Aorta (tissue), 5 donors: Measurements from ENCODE around the gene KLHL2. TPM values are rescaled to one million over a fixed set of nuclear protein-coding genes. Genes with fewer than 3 reads are reported as not detected.

Experiments
- ATAC-seq: fragments of 200-7000 bp; cut with Tn5 transposase; one replicate; pipeline ENCODE4 v1.9.1; 2022; ENCODE audit warnings: moderate library complexity; ENCODE audit not compliant: low FRiP score
- DNase-seq, 2 donors: peaks; one replicate each; pipeline ENCODE4 v3.0.0-alpha.2; 2020
- H3K27ac ChIP-seq, 2 donors: one replicate each; pipeline ENCODE4 v1.5.1; 2013; ENCODE audit warnings: low read length in 2 of 2, mild to moderate bottlenecking in 2 of 2, moderate library complexity in 2 of 2, control low read depth in 1 of 2, inconsistent platforms in 1 of 2, low read depth in 1 of 2
- H3K27me3 ChIP-seq, 2 donors: one replicate each; pipeline ENCODE4 v1.6.1; 2013; ENCODE audit warnings: control low read depth in 1 of 2, low read length in 1 of 2, mild to moderate bottlenecking in 1 of 2, moderate library complexity in 1 of 2; ENCODE audit not compliant: insufficient read depth in 2 of 2, control insufficient read depth in 1 of 2
- H3K36me3 ChIP-seq, 2 donors: one replicate each; pipeline ENCODE4 v1.6.1; 2013; ENCODE audit warnings: control low read depth in 1 of 2, low read length in 1 of 2, mild to moderate bottlenecking in 1 of 2; ENCODE audit not compliant: insufficient read depth in 2 of 2, control insufficient read depth in 1 of 2
- H3K4me1 ChIP-seq, 2 donors: one replicate each; pipeline ENCODE4 v1.6.1; 2013; ENCODE audit warnings: low read length in 2 of 2, control low read depth in 1 of 2, mild to moderate bottlenecking in 1 of 2, moderate library complexity in 1 of 2; ENCODE audit not compliant: insufficient read depth in 2 of 2, control insufficient read depth in 1 of 2
- H3K4me3 ChIP-seq, 2 donors: one replicate each; pipeline ENCODE4 v1.5.1; 2013; ENCODE audit warnings: low read length in 2 of 2, control low read depth in 1 of 2, mild to moderate bottlenecking in 1 of 2
- H3K9me3 ChIP-seq: one replicate; pipeline ENCODE4 v1.6.1; 2013; ENCODE audit warnings: mild to moderate bottlenecking, low read length; ENCODE audit not compliant: control insufficient read depth
- WGBS, 2 donors: extraction: QIAGEN DNeasy Blood & Tissue Kit; methylation state at CpG; one replicate each; pipeline ENCODE4 v1.1.7; 2013; 5-methylcytosine and 5-hydroxymethylcytosine counted together
- intact Hi-C, 2 donors: fragments of 100-400 bp; cut with DNase I; formaldehyde crosslinking; loops; one replicate each; pipeline versions ENCODE4 v1.14.2 to v1.15.0; 2022
- polyA plus RNA-seq, 2 donors: library from polyadenylated mRNA; stranded (reverse); fragments of 200-250 nt; gene quantifications; one replicate each; pipeline ENCODE4 v1.2.3, GENCODE V29; 2013
- total RNA-seq, 2 donors: library from RNA; stranded (reverse); fragmentation: NEBNext Ultra II Directional; extraction: Animal tissue kit (Norgen Biotek cat#: 25700); gene quantifications; one replicate each; pipeline ENCODE4 v1.2.1, GENCODE V29; 2021
- donor health status: healthy with polysubstance abuse.
- donor health status: Bipolar disorder and iron deficiency.
- donor health status: DM: no; HTN: no; CAD: no.
- donor health status: DM: no; HTN: no; CAD: no.
- donor health status: DM: yes; HTN: yes; CAD: no.

KLHL2 gene
- total and polyA plus RNA-seq, 4 donors = 15.1 to 40.3 (median 29.0) TPM

DNA sequence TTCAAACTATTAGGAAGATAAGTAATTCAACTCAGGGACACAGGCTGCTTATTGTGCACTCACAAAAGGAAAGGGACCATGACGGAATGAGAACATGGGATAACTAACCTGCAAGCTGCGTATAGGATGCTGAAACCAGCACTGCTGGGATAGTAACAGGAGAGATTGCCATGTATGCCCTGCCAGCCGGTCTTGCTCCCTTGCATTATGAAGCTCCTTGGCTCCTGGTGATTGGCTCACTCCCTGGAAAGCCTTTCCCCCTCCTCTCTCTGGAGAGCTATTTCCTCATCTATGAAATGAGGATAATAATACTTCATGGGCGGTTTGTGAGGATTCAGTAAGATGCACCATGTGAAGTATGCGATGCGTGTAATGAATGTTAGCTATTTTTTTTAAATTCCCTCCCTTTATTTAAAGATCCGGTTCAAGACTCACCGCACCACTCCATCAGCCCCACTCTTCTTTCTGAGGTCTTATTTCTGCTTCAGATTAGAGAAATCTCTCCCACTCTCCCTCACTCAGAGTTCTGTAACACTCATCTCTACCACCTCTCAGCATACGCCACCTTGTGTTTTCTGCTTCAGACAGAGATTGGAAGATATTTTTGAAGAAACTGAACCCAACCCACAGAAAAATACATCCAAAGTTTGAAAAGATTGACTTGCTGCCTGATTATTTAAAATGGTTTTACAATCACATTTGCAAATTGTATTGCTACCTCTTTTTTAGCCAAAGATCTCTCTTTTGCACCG is 138.5 kb downstream of the KLHL2 start:
- Histone ChIP-seq H3K9me3 (no peaks in the 10 kb centered on the region), H3K36me3 (no peaks in the 10 kb centered on the region), H3K27me3 (no peaks in the 10 kb centered on the region), H3K4me3 (no peak overlapping the region), H3K4me1 (no peaks in the 10 kb centered on the region), H3K27ac (no peak overlapping the region)
- intact Hi-C loops = loop anchor here (5.0 kb wide), 2 partner anchors 214 to 219 kb away; no protein-coding TSS in a partner anchor
- ATAC-seq (no peak), DNase-seq (no peak)
- WGBS, 2 donors = 61 to 80% methylated on average over 10 of the region's 10 CpGs

DNA sequence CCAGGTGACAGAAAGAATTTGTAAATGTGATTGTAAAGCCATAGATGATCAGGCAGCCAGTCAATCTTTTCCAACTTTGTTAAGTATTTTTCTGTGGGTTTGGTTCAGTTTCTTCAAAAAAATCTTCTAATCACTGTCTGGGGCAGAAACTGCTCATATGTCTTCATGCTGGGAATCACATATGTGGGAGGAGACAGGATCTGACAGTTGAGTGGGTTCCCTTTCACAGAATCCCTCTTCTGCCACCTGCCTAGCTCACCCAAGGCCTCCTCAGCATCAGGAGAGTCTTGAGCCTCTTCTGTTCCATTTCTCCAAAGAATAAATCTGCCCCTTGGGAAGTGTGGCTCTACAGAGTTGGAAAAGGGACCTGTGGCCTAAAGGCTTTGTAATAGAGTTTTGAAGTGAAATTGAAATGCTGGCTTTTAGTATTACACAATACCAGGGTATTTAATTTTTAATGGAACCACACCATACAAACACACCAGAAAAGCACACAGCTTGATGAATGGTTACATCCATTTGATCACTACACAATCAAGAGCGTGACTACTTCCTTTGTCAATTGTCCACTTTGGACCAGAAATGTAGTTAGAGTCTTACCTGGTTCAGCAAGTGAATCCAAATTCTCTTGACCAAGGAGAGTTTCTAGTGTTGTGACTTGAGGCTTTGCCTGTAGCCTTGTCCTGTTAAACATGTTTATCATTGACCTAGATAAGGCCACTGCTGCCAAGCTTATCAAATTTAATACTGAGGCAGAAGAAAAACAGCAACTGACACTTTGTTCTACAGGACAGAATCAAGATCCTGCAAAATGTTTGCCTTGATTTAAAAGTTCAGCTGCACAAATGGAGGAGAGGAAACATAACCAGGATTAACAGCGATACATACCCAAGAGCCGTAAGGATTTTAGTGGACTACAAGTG is 140.5 kb downstream of the KLHL2 start:
- intact Hi-C loops = loop anchor here (5.0 kb wide), 2 partner anchors 216 to 221 kb away; no protein-coding TSS in a partner anchor
- no peak for DNase-seq
- Histone ChIP-seq H3K27ac (no peak overlapping the region), H3K27me3 (no peaks in the 10 kb centered on the region), H3K9me3 (no peaks in the 10 kb centered on the region), H3K36me3 (no peaks in the 10 kb centered on the region), H3K4me1 (no peaks in the 10 kb centered on the region), H3K4me3 (no peak overlapping the region)
- no peak for ATAC-seq
- WGBS, 2 donors = 84 to 96% methylated on average over 3 of the region's 3 CpGs

DNA sequence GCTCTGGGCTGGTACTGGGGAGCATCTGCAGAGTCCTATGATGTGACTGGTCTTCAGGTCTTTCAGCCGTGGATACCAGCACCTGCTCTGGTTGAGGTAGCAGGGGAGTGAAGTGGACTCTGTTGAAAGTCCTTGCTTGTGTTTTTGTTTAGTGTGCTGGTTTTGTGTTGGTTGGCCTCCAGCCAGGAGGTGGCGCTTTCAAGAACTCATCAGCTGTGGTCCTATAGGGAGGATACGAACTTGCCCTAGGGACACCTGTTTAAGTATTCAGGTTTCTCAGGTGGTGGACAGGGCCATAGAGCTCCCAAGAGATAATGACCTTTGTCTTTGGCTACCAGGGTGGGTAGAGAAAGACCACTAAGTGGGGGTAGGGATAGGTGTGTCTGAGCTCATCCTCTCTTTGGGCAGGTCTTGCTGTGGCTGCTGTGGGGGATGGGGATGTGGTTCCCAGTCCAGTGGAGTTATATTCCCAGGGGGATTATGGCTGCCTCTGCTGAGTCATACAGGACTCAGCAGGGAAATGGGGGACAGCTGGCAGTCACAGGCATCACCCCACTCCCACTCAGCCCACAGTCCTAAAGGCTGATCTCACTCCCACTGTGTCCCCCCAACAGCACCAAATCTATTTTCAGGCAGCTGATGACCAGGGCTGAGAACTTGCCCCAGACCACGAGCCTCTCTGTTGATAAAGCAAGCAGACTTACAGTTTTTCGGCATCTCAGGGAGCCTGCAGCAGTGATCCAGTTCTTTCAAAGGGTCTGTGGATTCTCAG is 144.2 kb downstream of the KLHL2 start:
- 80 to 84% methylated on average over 5 of the region's 5 CpGs for WGBS, 2 donors
- no peak overlapping the region for H3K27ac ChIP-seq
- H3K4me3 ChIP-seq = no peak overlapping the region
- no peaks in the 10 kb centered on the region for H3K36me3 ChIP-seq
- H3K4me1 ChIP-seq = no peaks in the 10 kb centered on the region
- intact Hi-C loops = no loop called here
- H3K27me3 ChIP-seq = no peaks in the 10 kb centered on the region
- H3K9me3 ChIP-seq = no peaks in the 10 kb centered on the region
- DNase-seq = no peak
- ATAC-seq = no peak

DNA sequence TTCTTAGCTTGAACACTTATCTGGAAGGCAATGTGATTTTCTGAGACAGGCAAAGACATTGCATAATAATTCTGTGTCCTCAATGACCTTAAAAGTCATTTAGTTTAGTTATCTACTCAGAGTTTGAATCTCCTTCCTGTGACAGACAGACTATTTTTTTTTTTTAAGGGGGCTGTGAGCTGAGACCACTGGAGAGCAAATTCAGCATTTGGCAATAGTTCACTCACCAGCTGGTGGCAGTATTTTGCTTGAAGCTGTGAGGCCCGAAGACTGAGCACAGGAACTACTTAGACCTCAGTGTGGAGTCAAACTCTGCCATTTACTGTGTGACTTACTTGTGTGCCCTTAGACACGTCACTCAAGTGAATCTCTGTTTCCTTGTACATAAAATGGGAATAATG is 148.5 kb downstream of the KLHL2 start:
- DNase-seq (no peak), ATAC-seq (peak; percentile 57)
- Histone ChIP-seq H3K9me3 (no peaks in the 10 kb centered on the region), H3K27me3 (no peaks in the 10 kb centered on the region), H3K36me3 (no peaks in the 10 kb centered on the region), H3K4me1 (no peaks in the 10 kb centered on the region), H3K4me3 (no peak overlapping the region), H3K27ac (no peak overlapping the region)
- intact Hi-C loops = loop anchor here (2.0 kb wide), 2 partner anchors 107 to 109 kb away; no protein-coding TSS in a partner anchor
- WGBS, 2 donors = 2 to 4% methylated on average over 2 of the region's 2 CpGs

DNA sequence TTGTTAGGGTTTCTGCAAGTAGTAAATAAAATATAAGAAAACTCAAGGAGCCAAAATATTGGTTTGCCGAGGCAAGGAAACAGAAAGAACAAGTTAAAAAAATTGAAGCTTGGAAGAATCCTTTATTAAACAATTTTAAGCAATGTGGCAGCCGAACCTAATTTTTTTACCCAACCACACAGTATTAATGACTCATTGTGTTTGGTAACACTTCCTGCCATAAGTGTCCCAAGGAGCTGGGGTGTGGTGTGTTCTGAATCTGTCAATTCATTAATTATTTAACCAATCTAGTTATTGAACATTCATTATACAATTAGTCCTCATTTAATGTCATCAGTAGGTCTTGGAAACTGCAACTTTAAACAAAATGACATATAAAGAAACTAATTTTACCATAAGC is 152.1 kb downstream of the KLHL2 start:
- Histone ChIP-seq H3K4me1 (no peaks in the 10 kb centered on the region), H3K27ac (no peak overlapping the region), H3K9me3 (no peaks in the 10 kb centered on the region), H3K36me3 (no peaks in the 10 kb centered on the region), H3K27me3 (no peaks in the 10 kb centered on the region), H3K4me3 (no peak overlapping the region)
- ATAC-seq = no peak
- 85 to 87% methylated on average over 2 of the region's 2 CpGs for WGBS, 2 donors
- no peak for DNase-seq
- intact Hi-C loops = no loop called here

DNA sequence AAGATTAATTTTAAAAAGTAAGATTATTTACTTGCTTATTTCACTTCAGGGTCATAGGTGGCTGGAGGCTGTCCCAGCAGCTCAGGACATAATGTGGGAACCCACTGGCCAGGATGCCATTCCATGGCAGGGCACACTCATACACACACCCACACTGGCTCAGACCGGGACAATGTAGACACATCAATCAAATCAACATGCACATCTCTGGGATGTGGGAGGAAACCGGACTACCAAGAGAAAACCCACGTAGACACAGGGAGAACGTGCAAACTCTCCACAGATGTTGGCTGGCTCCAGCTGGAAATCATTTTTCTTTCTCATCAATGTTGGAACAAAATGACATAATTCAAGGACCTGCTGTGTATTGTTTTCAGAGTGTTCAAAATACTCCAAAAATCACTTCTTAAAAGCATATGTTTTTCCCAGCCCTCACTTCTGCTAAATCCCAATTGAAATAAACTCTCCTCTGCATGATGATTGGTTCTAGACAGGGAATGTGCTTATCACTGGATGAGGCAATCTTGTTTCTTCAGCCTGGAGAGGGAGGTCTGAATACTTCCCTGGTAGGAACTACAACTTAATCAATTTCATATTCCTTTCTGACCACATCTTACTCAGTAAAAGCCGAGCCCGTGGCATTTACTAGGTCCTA is 152.8 kb downstream of the KLHL2 start:
- no peak overlapping the region for H3K4me3 ChIP-seq
- no peak overlapping the region for H3K27ac ChIP-seq
- no peaks in the 10 kb centered on the region for H3K27me3 ChIP-seq
- DNase-seq (no peak), ATAC-seq (no peak)
- WGBS, 2 donors = 61 to 74% methylated on average over 6 of the region's 6 CpGs
- H3K4me1 ChIP-seq = no peaks in the 10 kb centered on the region
- H3K9me3 ChIP-seq = no peaks in the 10 kb centered on the region
- intact Hi-C loops = no loop called here
- H3K36me3 ChIP-seq = no peaks in the 10 kb centered on the region

DNA sequence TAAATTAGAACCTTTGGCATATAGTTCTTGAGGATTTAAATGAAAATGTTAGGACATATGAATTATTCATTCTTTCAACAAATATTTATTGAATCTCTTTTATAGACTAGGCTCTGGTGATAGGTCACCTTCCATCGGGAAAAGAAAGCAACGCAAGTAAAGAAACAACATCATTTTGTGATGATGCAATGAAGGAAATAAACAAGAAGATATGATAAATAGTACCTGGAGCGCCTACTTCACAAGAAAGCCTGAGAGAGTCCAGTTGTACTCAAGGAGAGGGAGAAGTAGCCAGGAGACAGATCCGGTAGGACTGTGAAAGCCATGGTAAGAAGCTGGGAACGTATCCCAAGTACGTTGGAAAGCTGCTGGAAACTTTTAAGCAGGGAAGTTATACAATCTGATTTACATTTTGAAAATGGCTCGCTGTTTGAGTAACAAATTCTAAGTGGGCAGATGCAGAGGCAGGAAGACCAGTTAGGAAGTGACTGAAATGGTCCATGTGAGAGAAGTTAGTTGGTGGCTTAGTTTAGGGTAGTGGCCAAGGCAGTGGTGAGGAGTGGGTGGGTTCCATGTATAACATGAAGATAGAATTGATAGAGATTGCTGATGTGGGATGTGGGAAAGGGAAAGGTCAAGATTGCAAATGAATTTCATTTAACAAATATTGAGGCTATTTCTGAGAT is 153.8 kb downstream of the KLHL2 start:
- DNase-seq = no peak
- intact Hi-C loops = no loop called here
- Histone ChIP-seq H3K4me3 (no peak overlapping the region), H3K9me3 (no peaks in the 10 kb centered on the region), H3K27me3 (no peaks in the 10 kb centered on the region), H3K4me1 (no peaks in the 10 kb centered on the region), H3K36me3 (no peaks in the 10 kb centered on the region), H3K27ac (no peak overlapping the region)
- WGBS, 2 donors = 82 to 89% methylated on average over 7 of the region's 7 CpGs
- ATAC-seq = no peak

DNA sequence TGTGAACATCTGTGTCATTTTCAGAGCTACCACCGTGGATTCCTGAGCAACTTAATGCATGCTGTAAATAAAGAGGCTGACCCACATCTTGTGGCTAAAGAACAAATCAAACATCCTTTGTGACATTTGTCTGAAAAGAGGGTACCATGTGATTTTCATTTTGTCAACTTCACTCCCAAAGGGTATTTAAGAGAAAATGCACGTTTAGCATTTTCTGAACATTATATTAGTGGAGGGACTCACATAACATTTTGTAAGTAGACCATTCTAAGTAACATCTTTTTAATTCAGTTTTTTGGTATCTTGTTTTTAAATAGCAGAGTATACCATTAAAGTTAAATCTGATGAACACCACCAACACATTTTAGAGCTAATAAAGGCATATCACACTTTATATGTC is 154.4 kb downstream of the KLHL2 start:
- intact Hi-C loops = no loop called here
- 89 to 90% methylated on average over 2 of the region's 2 CpGs for whole genome bisulfite sequencing, 2 donors
- ATAC-seq = no peak

More for the DNA sequence above, 154.4 kb downstream of the KLHL2 start:
- H3K4me3 ChIP-seq = no peak overlapping the region
- H3K36me3 ChIP-seq = no peaks in the 10 kb centered on the region
- no peaks in the 10 kb centered on the region for H3K9me3 ChIP-seq
- no peaks in the 10 kb centered on the region for H3K4me1 ChIP-seq
- H3K27ac ChIP-seq = no peak overlapping the region
- DNase-seq = no peak
- H3K27me3 ChIP-seq = no peaks in the 10 kb centered on the region
